Colonic mucosa (tissue), 4 donors: ENCODE data around the gene ARHGAP26. TPM values are rescaled to one million over a fixed set of nuclear protein-coding genes. Genes with fewer than 3 reads are reported as not detected.

Experiments
- DNase-seq: peaks from one replicate; pipeline ENCODE4 v3.0.0-alpha.2; 2020
- H3K27ac ChIP-seq: fragments of 200-600 bp; one replicate; pipeline ENCODE4 v1.8.0; 2021
- H3K27me3 ChIP-seq: fragments of 200-600 bp; one replicate; pipeline ENCODE4 v1.8.0; 2021
- H3K36me3 ChIP-seq: fragments of 200-600 bp; one replicate; pipeline ENCODE4 v1.8.0; 2021
- H3K4me1 ChIP-seq: fragments of 200-600 bp; one replicate; pipeline ENCODE4 v1.8.0; 2021; ENCODE audit warnings: mild to moderate bottlenecking
- H3K4me3 ChIP-seq: fragments of 200-600 bp; one replicate; pipeline ENCODE4 v1.8.0; 2021
- H3K9ac ChIP-seq, 2 donors: one replicate each; pipeline ENCODE4 v1.7.0; 2013; ENCODE audit warnings: control low read depth in 2 of 2, low read depth in 2 of 2, low read length in 2 of 2
- H3K9me3 ChIP-seq: fragments of 200-600 bp; one replicate; pipeline ENCODE4 v1.8.0; 2021
- CTCF ChIP-seq: fragments of 200-600 bp; IDR thresholded peaks from one replicate; pipeline ENCODE4 v1.8.0; 2022; ENCODE audit warnings: antibody characterized with exemption, mild to moderate bottlenecking
- intact Hi-C: fragments of 100-400 bp; cut with DNase I; formaldehyde crosslinking; loops from one replicate; pipeline ENCODE4 v1.14.1; 2022
- total RNA-seq, 2 donors: library from RNA; stranded (reverse); fragmentation: NEBNext Ultra II Directional in 1 of 2; extraction: Animal tissue kit (Norgen Biotek cat#: 25700) in 1 of 2; gene quantifications; one replicate each; pipeline ENCODE4 v1.2.1, GENCODE V29; 2021
- donor health status: healthy.
- donor health status: DM: no; HTN: no; CAD: no.
- donor health status: DM: no; HTN: no; CAD: no.

Gene ARHGAP26
- total RNA-seq, 2 donors from 2014 or later: 59.1 to 74.0 TPM

- Histone ChIP-seq H3K27ac (no peak overlapping the region), H3K36me3 (no peaks in the 10 kb centered on the region), H3K9me3 (no peaks in the 10 kb centered on the region), H3K4me1 (no peaks in the 10 kb centered on the region), H3K9ac (no peak overlapping the region), H3K4me3 (no peak overlapping the region), H3K27me3 (no peaks in the 10 kb centered on the region)
- DNase-seq: no peak
- intact Hi-C loops: no loop called here
- no peak for TF ChIP-seq CTCF
These were observed 19.0 kb downstream of the ARHGAP26 start for GRCh38 chr5:142789206-142789605.

- Histone ChIP-seq H3K9me3 (no peaks in the 10 kb centered on the region), H3K27me3 (no peaks in the 10 kb centered on the region), H3K27ac (no peak overlapping the region), H3K4me1 (no peaks in the 10 kb centered on the region), H3K4me3 (no peak overlapping the region), H3K36me3 (no peaks in the 10 kb centered on the region), H3K9ac (no peak overlapping the region)
- no peak for TF ChIP-seq CTCF
- intact Hi-C loops: no loop called here
- DNase-seq: no peak
These were observed 22.1 kb downstream of the ARHGAP26 start for GRCh38 chr5:142792012-142792864.

GRCh38 chr5:142792865-142793232 is 22.7 kb downstream of the ARHGAP26 start:
- no peak overlapping the region for H3K9ac ChIP-seq
- DNase-seq: no peak
- H3K27me3 ChIP-seq: no peaks in the 10 kb centered on the region
- H3K4me1 ChIP-seq: no peaks in the 10 kb centered on the region
- no peak for TF ChIP-seq CTCF
- H3K4me3 ChIP-seq: no peak overlapping the region
- no peaks in the 10 kb centered on the region for H3K36me3 ChIP-seq
- H3K9me3 ChIP-seq: no peaks in the 10 kb centered on the region
- H3K27ac ChIP-seq: no peak overlapping the region
- intact Hi-C loops: no loop called here

- no peak for DNase-seq
- Histone ChIP-seq H3K9me3 (no peaks in the 10 kb centered on the region), H3K36me3 (no peaks in the 10 kb centered on the region), H3K27ac (peak overlapping the region; percentile 7), H3K4me1 (peaks cover 6% of the 10 kb centered on the region), H3K27me3 (no peaks in the 10 kb centered on the region), H3K4me3 (no peak overlapping the region), H3K9ac (no peak overlapping the region)
- intact Hi-C loops: no loop called here
- no peak for TF ChIP-seq CTCF
These were observed 24.4 kb downstream of the ARHGAP26 start for GRCh38 chr5:142794537-142794936.

- Histone ChIP-seq H3K36me3 (no peaks in the 10 kb centered on the region), H3K9ac (no peak overlapping the region), H3K27me3 (no peaks in the 10 kb centered on the region), H3K4me3 (no peak overlapping the region), H3K4me1 (peaks cover 9% of the 10 kb centered on the region), H3K9me3 (no peaks in the 10 kb centered on the region), H3K27ac (peak overlapping the region; percentile 7)
- intact Hi-C loops: no loop called here
- no peak for TF ChIP-seq CTCF
- no peak for DNase-seq
These were observed 25.1 kb downstream of the ARHGAP26 start for GRCh38 chr5:142795251-142795650.
